ENCODE data around the gene PIK3AP1.
"Not testable (repeated sequence)": the region's sequence is repeated elsewhere in the genome, so short reads cannot be mapped to it uniquely, and the experiment has no call there.

Gene PIK3AP1

GRCh38 chr10:96578022-96578421, 142.3 kb downstream of the PIK3AP1 start:
- DNase-seq (ENCODE audit: low read depth in 2 of 2) = no peak

- no peak for DNase-seq (ENCODE audit: low read depth in 2 of 2)
These were observed 143.2 kb downstream of the PIK3AP1 start for GRCh38 chr10:96577069-96577468.

DNA sequence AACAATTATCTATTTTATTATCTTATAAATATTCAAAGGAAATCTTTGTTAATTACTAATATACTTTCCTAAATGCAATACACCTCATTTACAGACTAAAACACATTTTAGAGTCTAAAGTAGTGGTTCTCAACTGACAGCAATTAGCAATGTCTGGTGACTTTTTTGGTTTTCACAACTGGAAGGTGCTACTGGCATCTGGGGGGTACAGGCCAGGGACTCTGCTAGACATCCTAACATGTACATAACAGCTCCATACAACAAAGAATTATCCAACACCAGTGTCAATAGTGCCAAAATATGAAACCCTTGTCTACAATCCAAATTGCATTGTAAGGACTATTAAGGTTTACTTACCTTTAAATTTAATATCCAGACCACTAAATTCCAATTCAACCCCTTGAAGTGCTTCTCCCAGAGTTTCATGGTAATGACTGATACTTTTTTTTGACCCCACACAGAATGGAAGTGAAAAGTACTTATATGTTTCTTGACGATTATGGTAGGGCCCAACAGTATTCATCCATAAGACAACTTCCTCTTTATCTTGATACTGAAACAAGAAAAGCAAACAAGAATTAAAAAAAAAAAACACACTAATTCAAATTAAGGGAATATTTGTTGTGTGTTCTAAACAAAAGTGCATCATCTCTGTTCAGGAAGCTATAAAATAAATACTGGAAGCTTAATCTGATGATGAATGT, 143.9 kb downstream of the PIK3AP1 start:
- no peak for DNase-seq (ENCODE audit: low read depth in 2 of 2)

GRCh38 chr10:96574564-96574963, 145.8 kb downstream of the PIK3AP1 start:
- not testable (repeated sequence) for DNase-seq (ENCODE audit: low read depth in 2 of 2)

GRCh38 chr10:96573036-96573435, 147.3 kb downstream of the PIK3AP1 start:
- no peak for DNase-seq (ENCODE audit: low read depth in 2 of 2)

DNA sequence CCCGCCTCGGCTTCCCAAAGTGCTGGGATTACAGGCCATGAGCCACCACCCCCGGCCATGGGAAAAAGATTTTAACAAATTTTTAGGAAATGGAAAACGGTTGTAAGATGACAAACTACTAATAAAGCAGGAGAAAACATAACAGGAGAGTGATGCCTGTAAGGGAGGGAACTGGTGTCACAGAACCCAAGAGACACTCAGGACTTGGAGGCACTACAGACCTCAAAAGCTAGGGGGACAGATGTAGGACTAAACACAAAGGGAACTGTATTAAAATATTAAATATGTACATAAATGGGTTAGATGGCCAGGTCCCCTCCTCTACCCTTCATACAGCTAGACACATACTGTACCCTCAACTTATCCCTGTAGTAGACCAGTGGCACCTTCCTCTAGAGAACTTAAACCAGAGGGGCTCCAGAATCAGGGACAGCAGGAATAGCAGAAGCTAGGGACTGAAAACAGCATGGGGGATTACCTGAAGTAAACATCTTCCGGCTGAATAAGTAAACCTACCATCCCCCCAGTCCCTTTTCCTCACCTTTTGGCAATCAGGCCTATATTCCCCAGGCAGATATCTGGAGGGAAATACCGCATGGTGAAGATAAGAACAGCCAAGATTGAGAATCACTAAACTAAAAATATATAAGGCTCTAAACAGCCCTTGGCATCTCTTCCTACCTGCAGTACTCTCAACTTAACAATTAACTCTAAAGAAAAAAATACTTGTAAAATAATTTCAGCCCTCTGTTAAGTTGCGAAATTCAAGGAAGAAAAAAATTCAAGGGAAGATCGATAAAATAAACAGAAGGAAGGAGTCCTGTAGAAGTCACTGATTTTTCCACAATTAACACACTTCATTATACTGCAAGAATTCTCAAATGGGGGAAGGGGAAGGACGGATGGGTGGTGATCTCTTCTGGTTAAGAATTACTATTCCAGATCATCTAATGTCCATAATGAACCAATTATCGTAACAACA, 149.0 kb downstream of the PIK3AP1 start:
- no peak for DNase-seq (ENCODE audit: low read depth in 2 of 2)

- DNase-seq (ENCODE audit: low read depth in 2 of 2) = no peak
These were observed 149.8 kb downstream of the PIK3AP1 start for GRCh38 chr10:96570511-96570910.

- DNase-seq (ENCODE audit: low read depth in 2 of 2) = no peak
These were observed 151.9 kb downstream of the PIK3AP1 start for GRCh38 chr10:96568402-96568801.

DNA sequence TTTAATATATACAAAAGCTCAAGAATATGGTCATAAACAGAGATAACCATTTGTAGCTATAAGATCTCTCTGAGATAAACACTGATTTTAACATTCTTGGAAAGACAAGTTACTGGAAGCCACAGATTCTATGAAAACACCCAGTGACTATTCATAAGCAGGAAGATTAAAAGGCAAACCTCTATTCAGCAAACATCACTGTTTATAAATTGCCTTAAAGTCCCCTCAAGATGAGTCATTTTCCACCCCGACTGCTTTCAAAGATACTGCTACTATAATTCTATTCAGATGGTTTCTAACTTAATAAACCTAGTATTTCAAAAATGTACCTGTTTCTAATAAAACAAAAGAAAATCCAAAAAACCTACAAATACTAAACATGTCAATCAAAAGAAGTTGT, 154.5 kb downstream of the PIK3AP1 start:
- DNase-seq (ENCODE audit: low read depth in 2 of 2) = no peak

DNA sequence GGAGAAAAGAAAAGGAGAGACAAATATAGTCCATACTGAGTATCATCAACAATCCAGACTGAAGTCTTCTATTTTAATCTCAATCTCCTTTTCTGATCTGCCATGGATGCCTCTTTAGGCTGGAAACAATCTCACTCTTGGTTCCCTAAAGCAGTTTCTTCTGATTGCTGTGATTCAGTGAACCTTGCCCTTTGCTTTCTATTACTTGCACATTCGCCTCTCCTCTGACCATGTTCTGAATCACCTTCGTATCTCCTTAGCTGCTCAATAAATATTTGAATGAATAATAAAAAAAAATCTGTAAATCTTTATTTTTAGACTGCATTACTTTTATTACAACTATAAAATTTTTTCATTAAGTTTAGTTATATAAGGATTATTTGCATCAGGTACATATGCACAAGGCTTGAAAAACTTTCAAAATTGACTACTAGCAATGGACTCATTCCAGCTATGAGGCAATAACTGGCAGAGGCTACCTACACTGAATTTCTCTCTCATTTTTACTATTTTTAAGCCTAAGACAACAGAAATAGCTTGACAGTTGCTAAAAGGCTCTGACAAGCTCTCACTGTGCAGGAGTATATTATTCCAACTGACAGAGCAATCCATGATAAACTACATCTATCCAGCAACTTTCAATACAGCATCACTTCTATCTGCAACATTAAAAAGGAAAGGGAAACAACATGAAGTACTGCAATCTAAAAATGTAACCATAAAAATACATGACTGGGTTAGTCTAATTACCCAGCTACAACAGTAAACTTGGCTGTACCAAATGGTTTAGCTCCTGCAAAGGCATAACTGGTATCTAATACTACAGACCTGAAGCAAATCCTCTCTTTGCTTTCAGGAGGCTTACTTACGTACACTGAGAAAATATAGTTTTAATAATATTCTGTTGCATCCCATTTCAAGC, 159.1 kb downstream of the PIK3AP1 start:
- DNase-seq (ENCODE audit: low read depth in 2 of 2) = no peak

GRCh38 chr10:96560489-96560888, 159.8 kb downstream of the PIK3AP1 start:
- DNase-seq (ENCODE audit: low read depth in 2 of 2) = no peak

DNA sequence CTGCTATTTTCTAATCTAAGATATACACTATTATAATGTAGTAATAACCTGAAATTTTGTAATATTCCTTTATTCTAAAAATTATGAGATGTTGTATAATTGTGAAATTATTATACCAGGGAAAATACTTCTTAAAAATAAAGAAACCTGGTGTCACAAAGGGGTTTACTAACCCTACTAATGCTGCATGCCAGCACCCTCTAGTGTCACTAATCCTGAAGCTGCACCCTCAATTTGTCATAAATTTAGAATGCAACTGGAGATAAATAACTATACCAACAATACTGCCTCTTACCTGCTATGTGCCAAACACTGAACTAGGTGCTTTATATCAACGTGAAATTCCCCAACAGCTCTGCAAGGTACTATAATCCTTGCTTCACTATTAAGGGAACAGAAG, 164.3 kb downstream of the PIK3AP1 start:
- DNase-seq (ENCODE audit: low read depth in 2 of 2) = no peak

GRCh38 chr10:96555330-96555729, 165.0 kb downstream of the PIK3AP1 start:
- DNase-seq (ENCODE audit: low read depth in 2 of 2) = no peak

DNA sequence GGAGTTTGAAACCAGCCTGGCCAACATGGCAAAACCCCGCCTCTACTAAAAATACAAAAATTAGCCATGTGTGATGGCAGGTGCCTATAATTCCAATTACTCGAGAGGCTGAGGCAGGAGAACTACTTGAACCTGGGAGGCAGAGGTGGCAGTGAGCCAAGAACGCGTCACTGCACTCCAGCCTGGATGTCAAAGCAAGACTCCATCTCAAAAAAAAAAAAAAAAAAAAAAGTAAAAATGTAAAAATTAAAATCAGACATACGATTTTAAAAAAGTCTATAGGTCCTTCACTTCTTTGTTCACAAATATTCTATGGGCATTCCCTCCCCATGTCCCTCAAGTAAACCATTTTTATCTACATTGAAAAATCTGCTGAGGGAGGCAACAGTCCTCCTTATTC, 171.7 kb downstream of the PIK3AP1 start:
- no peak for DNase-seq (ENCODE audit: low read depth in 2 of 2)

GRCh38 chr10:96545558-96545957, 174.8 kb downstream of the PIK3AP1 start:
- DNase-seq (ENCODE audit: low read depth in 2 of 2) = not testable (repeated sequence)

Measured in stimulated activated CD8-positive, alpha-beta memory T cell treated with anti-CD3 and anti-CD28 coated beads, Interleukin-15, amount 100 ng/mL, for 4 hours (primary cell).